ENCODE measurements around the gene TECTB.

The TECTB gene

GRCh38 chr10:112330162-112330561, 47.0 kb downstream of the TECTB start:
- no peak for TF ChIP-seq CTCF (IDR thresholded peaks at IDR 0.05; ENCODE audit: control insufficient read depth, insufficient read depth, low read depth, low read length, missing control alignments)
- DNase-seq (ENCODE audit: low read depth), result no peak
- no peak overlapping the region for H3K4me3 ChIP-seq (ENCODE audit: control insufficient read depth, low read depth, low read length)

GRCh38 chr10:112330607-112331160, 47.5 kb downstream of the TECTB start:
- no peak for DNase-seq (ENCODE audit: low read depth)
- TF ChIP-seq CTCF (IDR thresholded peaks at IDR 0.05; ENCODE audit: control insufficient read depth, insufficient read depth, low read depth, low read length, missing control alignments), result no peak
- no peak overlapping the region for H3K4me3 ChIP-seq (ENCODE audit: control insufficient read depth, low read depth, low read length)

DNA sequence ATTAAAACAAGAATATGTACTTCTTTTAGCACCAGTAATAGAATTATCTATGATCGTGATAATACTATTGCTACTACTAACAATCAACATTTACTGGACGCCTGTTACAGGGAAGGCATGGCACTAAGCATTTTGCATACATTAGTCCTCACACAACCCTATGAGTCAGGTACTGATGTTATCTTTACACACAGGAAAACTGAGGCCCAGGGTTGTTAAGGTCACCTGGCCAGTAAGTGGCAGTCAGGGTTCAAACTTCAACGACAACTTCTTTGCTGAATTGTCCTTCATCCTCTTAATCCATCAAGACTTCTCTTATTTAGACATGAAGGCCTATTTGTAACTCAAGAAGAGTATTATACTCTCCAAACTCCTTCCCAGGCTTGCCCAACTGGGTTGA, 48.8 kb downstream of the TECTB start:
- H3K4me3 ChIP-seq (ENCODE audit: control insufficient read depth, low read depth, low read length), result no peak overlapping the region
- no peak for TF ChIP-seq CTCF (IDR thresholded peaks at IDR 0.05; ENCODE audit: control insufficient read depth, insufficient read depth, low read depth, low read length, missing control alignments)
- no peak for DNase-seq (ENCODE audit: low read depth)

GRCh38 chr10:112332509-112333228, 49.5 kb downstream of the TECTB start:
- no peak for TF ChIP-seq CTCF (IDR thresholded peaks at IDR 0.05; ENCODE audit: control insufficient read depth, insufficient read depth, low read depth, low read length, missing control alignments)
- DNase-seq (ENCODE audit: low read depth), result no peak
- no peak overlapping the region for H3K4me3 ChIP-seq (ENCODE audit: control insufficient read depth, low read depth, low read length)

GRCh38 chr10:112333452-112333851, 50.3 kb downstream of the TECTB start:
- TF ChIP-seq CTCF (IDR thresholded peaks at IDR 0.05; ENCODE audit: control insufficient read depth, insufficient read depth, low read depth, low read length, missing control alignments), result no peak
- no peak for DNase-seq (ENCODE audit: low read depth)

DNA sequence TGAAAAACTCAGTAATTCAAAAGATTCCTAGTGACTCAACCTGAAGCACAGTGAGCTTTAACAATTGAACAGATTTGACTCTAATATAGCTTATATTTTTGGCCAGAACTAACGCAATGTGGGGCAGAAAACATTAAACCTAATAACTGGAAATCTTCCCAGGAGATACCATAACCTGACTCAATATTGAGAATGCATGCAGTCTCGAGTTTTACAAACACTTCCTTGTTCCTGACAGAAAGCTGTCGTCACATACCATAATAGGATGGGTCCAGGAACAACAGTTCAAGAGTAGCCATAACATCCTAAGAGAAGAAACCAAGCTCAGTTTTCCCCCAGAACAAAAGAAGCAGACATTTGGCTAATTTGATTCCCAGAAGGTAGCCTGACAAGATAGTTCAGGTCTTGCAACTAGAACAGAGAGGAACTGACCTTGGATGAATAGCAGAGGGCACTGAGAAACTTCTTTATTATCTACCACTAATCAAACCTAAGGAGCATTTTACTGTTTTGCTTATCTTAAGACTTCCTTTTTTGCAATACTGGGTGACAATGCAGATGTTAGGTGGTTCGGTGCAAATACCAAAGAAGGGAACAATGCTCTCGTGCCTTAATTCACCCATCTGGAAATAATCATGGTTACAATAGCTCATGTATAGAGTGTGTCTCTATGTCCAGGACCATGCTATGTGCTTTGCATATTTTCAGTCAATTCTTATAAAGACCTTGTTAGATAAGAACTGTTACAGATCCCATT, 52.1 kb downstream of the TECTB start:
- no peak for DNase-seq (ENCODE audit: low read depth)
- no peak overlapping the region for H3K4me3 ChIP-seq (ENCODE audit: control insufficient read depth, low read depth, low read length)
- TF ChIP-seq CTCF (IDR thresholded peaks at IDR 0.05; ENCODE audit: control insufficient read depth, insufficient read depth, low read depth, low read length, missing control alignments), result no peak

More at GRCh38 chr10:112333452-112333851, 50.3 kb downstream of the TECTB start:
- H3K4me3 ChIP-seq (ENCODE audit: control insufficient read depth, low read depth, low read length), result no peak overlapping the region

Measured in AG09309 (cell line).